Activated naive CD4-positive, alpha-beta T cell treated with anti-CD3 and anti-CD28 coated beads for 36 hours (primary cell): Measurements from ENCODE around the gene PRRG3. TPM values are rescaled to one million over a fixed set of nuclear protein-coding genes. Genes with fewer than 3 reads are reported as not detected.
A peak's percentile ranks its signal among the peaks of the same experiment; 100 is the strongest.

ENCODE experiments used
- CTCF ChIA-PET: fragments of 350-600 bp; sonication (Branson Sonifier 250); formaldehyde crosslinking; loops from one replicate; lab custom pipeline; 2021; ENCODE audit warnings: antibody characterized with exemption; lab: Charles Lee
- DNase-seq: peaks from one replicate; pipeline ENCODE4 v3.0.0-alpha.2; 2020
- H3K27ac Mint-ChIP-seq: one replicate; pipeline ENCODE4 v1.8.0; 2021; ENCODE audit warnings: mild to moderate bottlenecking, mixed read lengths
- H3K27me3 Mint-ChIP-seq: one replicate; pipeline ENCODE4 v1.8.0; 2021; ENCODE audit warnings: low read depth, mixed read lengths
- H3K36me3 Mint-ChIP-seq: one replicate; pipeline ENCODE4 v1.8.0; 2021; ENCODE audit warnings: low read depth, mixed read lengths
- H3K4me1 Mint-ChIP-seq: one replicate; pipeline ENCODE4 v1.8.0; 2021; ENCODE audit warnings: low read depth, mixed read lengths
- H3K4me3 Mint-ChIP-seq: one replicate; pipeline ENCODE4 v1.8.0; 2021; ENCODE audit warnings: mild to moderate bottlenecking, moderate library complexity, mixed read lengths
- H3K9me3 Mint-ChIP-seq: one replicate; pipeline ENCODE4 v1.8.0; 2021; ENCODE audit warnings: mixed read lengths
- intact Hi-C: fragments of 100-400 bp; cut with micrococcal nuclease; formaldehyde crosslinking; loops from one replicate; pipeline ENCODE4 v1.15.1; 2023
- total RNA-seq, 2 experiments: library from RNA; stranded (reverse); gene quantifications; one replicate each; pipeline ENCODE4 v1.2.3, GENCODE V29; 2021

The PRRG3 gene
- total RNA-seq, 2 experiments from 2014 or later, result not detected

DNA sequence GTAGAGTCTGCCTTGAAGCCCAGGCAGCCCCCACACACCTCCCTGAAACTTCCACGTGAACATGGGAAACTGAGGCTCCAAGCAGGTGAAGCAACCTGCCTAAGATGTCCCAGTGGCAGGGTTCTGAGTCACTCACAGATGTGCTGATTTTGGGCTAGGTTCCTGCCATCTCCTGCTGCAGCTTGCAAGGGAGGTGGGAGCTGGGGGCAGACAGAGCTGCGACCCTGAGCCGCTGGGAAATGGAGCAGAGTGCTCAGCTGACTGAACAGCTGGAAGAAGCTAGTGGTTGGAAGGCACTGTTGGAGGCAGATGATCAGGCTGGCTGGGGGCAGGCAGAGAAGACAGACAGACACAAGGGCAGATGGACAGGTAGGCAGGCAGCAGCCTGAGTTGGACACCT is 17.0 kb downstream of the PRRG3 start:
- intact Hi-C loops, result no loop called here
- H3K27ac Mint-ChIP-seq, result no peak overlapping the region
- DNase-seq, result no peak
- H3K27me3 Mint-ChIP-seq, result peaks cover 8% of the 10 kb centered on the region
- CTCF ChIA-PET, result no interaction called here
- H3K4me1 Mint-ChIP-seq, result no peaks in the 10 kb centered on the region
- H3K36me3 Mint-ChIP-seq, result no peaks in the 10 kb centered on the region
- H3K9me3 Mint-ChIP-seq, result no peaks in the 10 kb centered on the region
- H3K4me3 Mint-ChIP-seq, result no peak overlapping the region

DNA sequence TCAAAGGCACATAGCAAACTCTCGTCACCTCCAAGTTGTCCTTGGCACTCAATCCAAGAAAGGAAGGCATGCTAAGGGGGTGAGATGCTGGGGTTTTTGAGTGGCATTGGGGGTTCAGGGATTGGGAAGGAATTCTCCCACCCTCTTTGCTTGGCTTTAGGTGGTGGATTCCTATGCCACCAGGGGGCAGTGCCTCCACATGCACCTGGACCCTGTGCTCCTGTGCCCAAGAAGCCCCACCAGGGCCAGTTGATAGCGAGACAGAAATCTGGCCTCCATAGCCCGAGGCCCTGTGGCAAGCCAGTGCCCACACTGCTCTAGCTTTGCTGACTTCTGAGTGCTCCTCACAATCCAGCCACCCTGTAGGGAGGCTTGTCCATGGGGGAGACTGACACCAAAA is 18.6 kb downstream of the PRRG3 start:
- peaks cover 5% of the 10 kb centered on the region for H3K27me3 Mint-ChIP-seq
- DNase-seq, result peak; percentile 10
- intact Hi-C loops, result no loop called here
- no peak overlapping the region for H3K27ac Mint-ChIP-seq
- no peaks in the 10 kb centered on the region for H3K4me1 Mint-ChIP-seq
- no peak overlapping the region for H3K4me3 Mint-ChIP-seq
- no peaks in the 10 kb centered on the region for H3K9me3 Mint-ChIP-seq
- CTCF ChIA-PET, result interaction anchor here (0.6 to 1.4 kb wide), 2 partner anchors 33 to 794 kb away, joined by 3 read pairs; no protein-coding TSS in a partner anchor
- H3K36me3 Mint-ChIP-seq, result no peaks in the 10 kb centered on the region

DNA sequence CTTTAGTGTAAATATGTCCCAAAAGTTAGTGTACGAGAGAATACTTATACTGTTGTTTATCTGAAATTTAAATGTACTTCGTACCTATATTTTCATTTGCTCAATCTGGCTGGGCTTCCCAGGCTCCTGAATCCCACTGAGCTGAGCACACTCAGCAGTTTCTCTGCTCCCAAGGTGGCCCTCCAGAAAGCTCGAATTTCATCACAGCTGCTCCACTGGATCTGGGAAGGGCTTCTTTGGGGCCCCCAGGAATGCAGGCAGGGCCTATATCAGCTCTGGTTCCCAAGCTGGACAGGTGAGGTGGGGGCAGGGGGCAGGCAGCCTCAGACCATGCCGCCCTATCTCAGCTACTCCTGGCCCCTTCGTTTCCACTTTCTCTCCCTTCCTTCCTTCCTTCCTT is 19.1 kb downstream of the PRRG3 start:
- CTCF ChIA-PET, result interaction anchor here (1.4 kb wide), 1 partner anchor 34 kb away, joined by 3 read pairs; no protein-coding TSS in a partner anchor
- Mint-ChIP-seq H3K9me3 (no peaks in the 10 kb centered on the region), H3K4me1 (no peaks in the 10 kb centered on the region), H3K36me3 (no peaks in the 10 kb centered on the region), H3K27ac (no peak overlapping the region), H3K27me3 (peaks cover 5% of the 10 kb centered on the region), H3K4me3 (no peak overlapping the region)
- intact Hi-C loops, result no loop called here
- no peak for DNase-seq

GRCh38 chrX:151715752-151716151 is 20.5 kb downstream of the PRRG3 start, which contains the start of gene FATE1:
Gene FATE1 (plus strand): TSS chrX:151716035. CDS start chrX:151716120, 85 bp downstream.
- CTCF ChIA-PET, result no interaction called here
- intact Hi-C loops, result no loop called here
- Mint-ChIP-seq H3K27me3 (peaks cover 5% of the 10 kb centered on the region), H3K27ac (no peak within 1 kb of the TSS), H3K36me3 (no peaks in the 10 kb centered on the region), H3K9me3 (no peaks in the 10 kb centered on the region), H3K4me3 (no peak within 1 kb of the TSS), H3K4me1 (no peaks in the 10 kb centered on the region)
- no peak for DNase-seq

GRCh38 chrX:151722241-151722846 is 27.1 kb downstream of the PRRG3 start:
- Mint-ChIP-seq H3K27ac (no peak overlapping the region), H3K36me3 (no peaks in the 10 kb centered on the region), H3K4me1 (no peaks in the 10 kb centered on the region), H3K4me3 (no peak overlapping the region), H3K27me3 (no peaks in the 10 kb centered on the region), H3K9me3 (no peaks in the 10 kb centered on the region)
- intact Hi-C loops, result no loop called here
- peak; percentile 5 for DNase-seq
- CTCF ChIA-PET, result no interaction called here

DNA sequence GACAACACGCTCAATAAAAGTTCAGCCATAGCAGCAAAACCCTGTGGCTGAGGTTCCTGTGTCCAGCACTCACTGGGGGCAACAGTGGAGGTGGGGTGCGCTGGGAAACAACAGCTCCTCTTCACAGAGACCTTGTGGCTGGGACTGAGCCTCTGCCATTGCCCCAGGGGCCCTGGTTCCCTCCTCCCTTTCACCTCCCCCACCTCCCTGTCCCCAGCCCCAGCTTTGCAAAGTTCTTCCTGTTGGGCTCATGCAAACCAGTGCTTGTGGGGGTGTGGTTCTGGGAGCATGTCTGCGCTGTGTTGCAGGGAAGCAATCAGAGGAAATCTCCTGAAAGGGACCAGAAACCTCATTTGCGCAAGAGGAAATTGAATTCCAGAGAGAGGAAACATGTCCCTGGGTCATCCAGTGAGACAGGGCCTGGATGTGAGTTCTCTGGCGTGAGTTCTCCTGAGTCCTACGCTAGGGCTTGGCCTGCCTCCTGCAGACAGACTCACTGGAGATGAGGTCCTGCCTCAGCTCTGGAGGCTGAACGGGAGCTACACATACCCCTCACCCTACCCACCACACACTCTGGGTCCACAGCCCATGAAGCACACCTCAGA is 28.0 kb downstream of the PRRG3 start:
- no peaks in the 10 kb centered on the region for H3K9me3 Mint-ChIP-seq
- no peak overlapping the region for H3K27ac Mint-ChIP-seq
- no peaks in the 10 kb centered on the region for H3K4me1 Mint-ChIP-seq
- CTCF ChIA-PET, result no interaction called here
- no peak overlapping the region for H3K4me3 Mint-ChIP-seq
- no peaks in the 10 kb centered on the region for H3K27me3 Mint-ChIP-seq
- no peak for DNase-seq
- no peaks in the 10 kb centered on the region for H3K36me3 Mint-ChIP-seq
- intact Hi-C loops, result no loop called here

GRCh38 chrX:151724563-151725337 is 29.5 kb downstream of the PRRG3 start:
- no peaks in the 10 kb centered on the region for H3K27me3 Mint-ChIP-seq
- no peaks in the 10 kb centered on the region for H3K9me3 Mint-ChIP-seq
- no peaks in the 10 kb centered on the region for H3K36me3 Mint-ChIP-seq
- no peak overlapping the region for H3K4me3 Mint-ChIP-seq
- CTCF ChIA-PET, result interaction anchor here (0.6 kb wide), 1 partner anchor 456 kb away, joined by 8 read pairs; no protein-coding TSS in a partner anchor
- H3K27ac Mint-ChIP-seq, result no peak overlapping the region
- intact Hi-C loops, result no loop called here
- H3K4me1 Mint-ChIP-seq, result no peaks in the 10 kb centered on the region
- DNase-seq, result no peak

GRCh38 chrX:151725338-151725614 is 30.0 kb downstream of the PRRG3 start:
- CTCF ChIA-PET, result interaction anchor here (0.6 kb wide), 1 partner anchor 457 kb away, joined by 8 read pairs; no protein-coding TSS in a partner anchor
- DNase-seq, result no peak
- no peaks in the 10 kb centered on the region for H3K4me1 Mint-ChIP-seq
- H3K4me3 Mint-ChIP-seq, result no peak overlapping the region
- no peaks in the 10 kb centered on the region for H3K9me3 Mint-ChIP-seq
- H3K36me3 Mint-ChIP-seq, result no peaks in the 10 kb centered on the region
- H3K27me3 Mint-ChIP-seq, result no peaks in the 10 kb centered on the region
- intact Hi-C loops, result no loop called here
- H3K27ac Mint-ChIP-seq, result no peak overlapping the region

GRCh38 chrX:151726751-151727150 is 31.5 kb downstream of the PRRG3 start:
- Mint-ChIP-seq H3K27me3 (no peaks in the 10 kb centered on the region), H3K4me3 (no peak overlapping the region), H3K9me3 (no peaks in the 10 kb centered on the region), H3K36me3 (no peaks in the 10 kb centered on the region), H3K4me1 (no peaks in the 10 kb centered on the region), H3K27ac (no peak overlapping the region)
- DNase-seq, result no peak
- CTCF ChIA-PET, result interaction anchor here (0.6 kb wide), 1 partner anchor 774 kb away, joined by 3 read pairs; no protein-coding TSS in a partner anchor
- intact Hi-C loops, result no loop called here

- H3K9me3 Mint-ChIP-seq, result no peaks in the 10 kb centered on the region
- CTCF ChIA-PET, result no interaction called here
- no peak overlapping the region for H3K27ac Mint-ChIP-seq
- intact Hi-C loops, result no loop called here
- H3K4me1 Mint-ChIP-seq, result no peaks in the 10 kb centered on the region
- no peak overlapping the region for H3K4me3 Mint-ChIP-seq
- no peaks in the 10 kb centered on the region for H3K36me3 Mint-ChIP-seq
- no peaks in the 10 kb centered on the region for H3K27me3 Mint-ChIP-seq
- DNase-seq, result no peak
Observed at GRCh38 chrX:151727346-151727745, 32.1 kb downstream of the PRRG3 start.

GRCh38 chrX:151729056-151729725 is 33.9 kb downstream of the PRRG3 start:
- H3K4me3 Mint-ChIP-seq, result no peak overlapping the region
- intact Hi-C loops, result no loop called here
- H3K9me3 Mint-ChIP-seq, result no peaks in the 10 kb centered on the region
- H3K4me1 Mint-ChIP-seq, result no peaks in the 10 kb centered on the region
- no peaks in the 10 kb centered on the region for H3K36me3 Mint-ChIP-seq
- no peaks in the 10 kb centered on the region for H3K27me3 Mint-ChIP-seq
- H3K27ac Mint-ChIP-seq, result no peak overlapping the region
- CTCF ChIA-PET, result no interaction called here
- no peak for DNase-seq

DNA sequence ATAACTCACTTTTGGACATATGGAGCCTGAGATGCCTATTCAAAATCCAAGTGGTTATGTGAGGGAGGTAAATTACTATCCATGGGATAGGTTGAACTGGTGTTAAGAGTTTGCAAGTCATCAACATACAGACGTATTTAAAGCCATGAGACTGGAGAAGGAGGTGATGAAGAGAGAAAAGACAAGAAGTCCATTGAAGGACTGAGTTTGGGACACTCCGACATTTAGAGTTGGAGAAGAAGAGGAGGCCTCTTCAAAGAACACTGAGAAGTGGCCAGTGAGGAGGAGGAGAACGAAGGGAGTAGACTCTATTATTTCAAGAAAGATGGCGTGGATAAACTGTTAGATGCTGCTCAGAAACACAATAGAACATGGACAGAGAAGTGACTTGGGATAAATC is 39.2 kb downstream of the PRRG3 start, which contains the start of gene CNGA2:
TSS of gene CNGA2 (plus strand) at position 301 of the 400 bp plus-strand sequence. CDS start 3,738 bp downstream, outside the sequence.
- Mint-ChIP-seq H3K4me1 (no peaks in the 10 kb centered on the region), H3K27me3 (peaks cover 8% of the 10 kb centered on the region), H3K36me3 (no peaks in the 10 kb centered on the region), H3K4me3 (no peak within 1 kb of the TSS), H3K27ac (peak within 1 kb of the TSS; percentile 48), H3K9me3 (no peaks in the 10 kb centered on the region)
- intact Hi-C loops, result no loop called here
- DNase-seq, result no peak
- CTCF ChIA-PET, result interaction anchor here (0.5 kb wide), 1 partner anchor 466 kb away, joined by 9 read pairs; no protein-coding TSS in a partner anchor
